Measurements from ENCODE around the gene JUND. TPM values are rescaled to one million over a fixed set of nuclear protein-coding genes. Genes with fewer than 3 reads are reported as not detected.

The JUND gene
- total and polyA plus RNA-seq, 10 donors: 47.5 to 232 (median 146) TPM

Small RNAs within 50 kb of the gene (microRNA-seq; reads per million reads assigned to microRNA genes)
- gene MIR3188: 1.4 to 2.5 (median 2.2) reads per million in 3 donors

Small RNAs within 50 kb of the gene (small RNA-seq; reads per million reads assigned to genes)
- gene MIR3188: 0 to 0.14 (median 0.03) reads per million in 4 donors
- gene RPL39P38: 0 reads per million in 4 donors

Other genes with a start within 250 kb of the JUND start
- gene IL12RB1, start 194.7 kb downstream of the JUND start, total RNA-seq: 10 to 100 TPM; 19.7 to 31.6 (median 25.3) TPM
- 10 to 100 TPM in 2 of 3 donors, 1 to 10 TPM in 1; 9.9 to 21.5 (median 14.8) TPM for gene IL12RB1, start 194.7 kb downstream of the JUND start, polyA plus RNA-seq
- 10 to 100 TPM; 31.3 to 52.7 (median 39.4) TPM for gene MAST3, start 183.8 kb downstream of the JUND start, total RNA-seq
- gene MAST3, start 183.8 kb downstream of the JUND start, polyA plus RNA-seq: 10 to 100 TPM in 2 of 3 donors, 1 to 10 TPM in 1; 8.9 to 17.1 (median 16.1) TPM
- 10 to 100 TPM in 6 of 7 donors, 1 to 10 TPM in 1; 6.6 to 22.7 (median 16.3) TPM for gene PIK3R2, start 128.5 kb downstream of the JUND start, total RNA-seq
- 1 to 10 TPM; 4.2 to 5.1 (median 4.9) TPM for gene PIK3R2, start 128.5 kb downstream of the JUND start, polyA plus RNA-seq
- gene IFI30, start 107.8 kb downstream of the JUND start, total RNA-seq: 100 to 1,000 TPM; 206 to 475 (median 330) TPM
- gene IFI30, start 107.8 kb downstream of the JUND start, polyA plus RNA-seq: 100 to 1,000 TPM; 234 to 299 (median 274) TPM
- 10 to 100 TPM in 3 of 7 donors, 1 to 10 TPM in 4; 7.8 to 14.1 (median 9.9) TPM for gene MPV17L2, start 88.4 kb downstream of the JUND start, total RNA-seq
- gene MPV17L2, start 88.4 kb downstream of the JUND start, polyA plus RNA-seq: 10 to 100 TPM; 12.1 to 15.4 (median 12.3) TPM
- 1 to 10 TPM; 1.4 to 6.6 (median 3.3) TPM for gene RAB3A, start 77.6 kb downstream of the JUND start, total RNA-seq
- 1 to 10 TPM in 2 of 3 donors, under 1 TPM in 1; 0.72 to 1.7 (median 1.3) TPM for gene RAB3A, start 77.6 kb downstream of the JUND start, polyA plus RNA-seq
- gene PDE4C, start 55.2 kb downstream of the JUND start, total RNA-seq: 1 to 10 TPM in 6 of 7 donors, under 1 TPM in 1; 0.60 to 7.6 (median 3.3) TPM
- 1 to 10 TPM in 1 of 3 donors, under 1 TPM in 2; 0.07 to 1.2 (median 0.61) TPM for gene PDE4C, start 55.2 kb downstream of the JUND start, polyA plus RNA-seq
- gene IQCN, start 7.2 kb downstream of the JUND start, total RNA-seq: 10 to 100 TPM in 3 of 7 donors, 1 to 10 TPM in 4; 4.7 to 17.1 (median 8.6) TPM
- 10 to 100 TPM in 1 of 3 donors, 1 to 10 TPM in 2; 1.4 to 15.6 (median 7.8) TPM for gene IQCN, start 7.2 kb downstream of the JUND start, polyA plus RNA-seq
- gene LSM4, start 41.5 kb upstream of the JUND start, total RNA-seq: 10 to 100 TPM; 55.8 to 86.5 (median 65.1) TPM
- gene LSM4, start 41.5 kb upstream of the JUND start, polyA plus RNA-seq: 100 to 1,000 TPM in 2 of 3 donors, 10 to 100 TPM in 1; 91.6 to 192 (median 151) TPM
- 10 to 100 TPM; 20.2 to 65.6 (median 45.1) TPM for gene PGPEP1, start 59.0 kb upstream of the JUND start, total RNA-seq
- gene PGPEP1, start 59.0 kb upstream of the JUND start, polyA plus RNA-seq: 10 to 100 TPM in 1 of 3 donors, 1 to 10 TPM in 2; 9.3 to 17.3 (median 9.6) TPM
- 10 to 100 TPM in 2 of 7 donors, 1 to 10 TPM in 5; 1.9 to 34.3 (median 4.3) TPM for gene GDF15, start 104.5 kb upstream of the JUND start, total RNA-seq
- gene GDF15, start 104.5 kb upstream of the JUND start, polyA plus RNA-seq: 10 to 100 TPM in 1 of 3 donors, under 1 TPM in 2; 0.77 to 15.9 (median 0.96) TPM
- 100 to 1,000 TPM in 3 of 7 donors, 10 to 100 TPM in 4; 82.2 to 164 (median 90.5) TPM for gene LRRC25, start 116.0 kb upstream of the JUND start, total RNA-seq
- gene LRRC25, start 116.0 kb upstream of the JUND start, polyA plus RNA-seq: 10 to 100 TPM; 14.6 to 32.2 (median 16.0) TPM
- gene SSBP4, start 137.8 kb upstream of the JUND start, total RNA-seq: 100 to 1,000 TPM in 1 of 7 donors, 10 to 100 TPM in 6; 56.3 to 103 (median 82.4) TPM
- 100 to 1,000 TPM in 1 of 3 donors, 10 to 100 TPM in 2; 80.6 to 143 (median 94.9) TPM for gene SSBP4, start 137.8 kb upstream of the JUND start, polyA plus RNA-seq
- 10 to 100 TPM; 37.5 to 82.3 (median 44.4) TPM for gene ISYNA1, start 156.5 kb upstream of the JUND start, total RNA-seq
- gene ISYNA1, start 156.5 kb upstream of the JUND start, polyA plus RNA-seq: 10 to 100 TPM; 31.7 to 58.2 (median 49.0) TPM
- 10 to 100 TPM; 23.0 to 44.8 (median 32.1) TPM for gene ELL, start 240.4 kb upstream of the JUND start, total RNA-seq
- 10 to 100 TPM in 1 of 3 donors, 1 to 10 TPM in 2; 4.5 to 14.2 (median 7.9) TPM for gene ELL, start 240.4 kb upstream of the JUND start, polyA plus RNA-seq